GM12872 (cell line): Measurements from ENCODE around the gene CST8.

Experiments used
- CTCF ChIP-seq: IDR thresholded peaks from 3 replicates; pipeline ENCODE4 v1.5.1; 2011; ENCODE audit warnings: low read depth, mild to moderate bottlenecking, low read length, moderate library complexity; ENCODE audit not compliant: insufficient read depth

CST8 gene

GRCh38 chr20:23456409-23456808, 34.5 kb upstream of the CST8 start:
- no peak for TF ChIP-seq CTCF

- TF ChIP-seq CTCF: no peak
These were observed 34.0 kb upstream of the CST8 start for GRCh38 chr20:23456873-23457272.

GRCh38 chr20:23459461-23460150, 31.3 kb upstream of the CST8 start:
- no peak for TF ChIP-seq CTCF

GRCh38 chr20:23461180-23461579, 29.7 kb upstream of the CST8 start:
- TF ChIP-seq CTCF: no peak

GRCh38 chr20:23475395-23475794, 15.5 kb upstream of the CST8 start:
- TF ChIP-seq CTCF: no peak

- TF ChIP-seq CTCF: no peak
These were observed 14.7 kb upstream of the CST8 start for GRCh38 chr20:23476015-23476754.

- no peak for TF ChIP-seq CTCF
These were observed 13.7 kb upstream of the CST8 start for GRCh38 chr20:23477223-23477622.
